Breast epithelium (tissue), 4 donors: ENCODE results near the gene CCDC167. TPM values are rescaled to one million over a fixed set of nuclear protein-coding genes. Genes with fewer than 3 reads are reported as not detected.

ENCODE experiments used
- DNase-seq, 2 donors: peaks; one replicate each; pipeline ENCODE4 v3.0.0-alpha.2; 2019; ENCODE audit warnings: low spot score in 2 of 2
- H3K27ac ChIP-seq, 2 donors: fragments of 200-600 bp; sonication (generic) in 1 of 2; one replicate each; pipeline ENCODE4 v1.5.1; 2016 to 2019; ENCODE audit warnings: mild to moderate bottlenecking in 1 of 2
- H3K27me3 ChIP-seq, 2 donors: fragments of 200-600 bp; sonication (generic) in 1 of 2; one replicate each; pipeline versions ENCODE4 v1.5.1 to v1.6.0; 2017 to 2019; ENCODE audit warnings: control low read depth in 1 of 2, mild to moderate bottlenecking in 1 of 2
- H3K36me3 ChIP-seq: fragments of 200-600 bp; one replicate; pipeline ENCODE4 v1.5.1; 2019
- H3K4me1 ChIP-seq, 2 donors: fragments of 200-600 bp; sonication (generic); one replicate each; pipeline ENCODE4 v1.5.1; 2016 to 2019; ENCODE audit warnings: control low read depth in 1 of 2
- H3K4me3 ChIP-seq, 3 donors: fragments of 200-600 bp; sonication (generic); 1 replicate in 2 of 3; 2 replicates in 1 of 3; pipeline ENCODE4 v1.5.1; 2016 to 2019; ENCODE audit warnings: mild to moderate bottlenecking in 3 of 3, moderate library complexity in 2 of 3
- H3K9me3 ChIP-seq, 2 donors: fragments of 200-600 bp; sonication (generic) in 1 of 2; one replicate each; pipeline ENCODE4 v1.5.1; 2016 to 2019; ENCODE audit warnings: control low read depth in 1 of 2
- CTCF ChIP-seq, 3 donors: fragments of 450-650 bp; IDR thresholded peaks; one replicate each; pipeline ENCODE4 v1.5.1; 2016 to 2017; ENCODE audit warnings: antibody characterized with exemption in 3 of 3, mild to moderate bottlenecking in 3 of 3, moderate library complexity in 3 of 3
- POLR2A ChIP-seq: fragments of 450-650 bp; IDR thresholded peaks from one replicate; pipeline ENCODE4 v1.6.1; 2016; ENCODE audit warnings: antibody characterized with exemption, mild to moderate bottlenecking, moderate library complexity
- POLR2AphosphoS5 ChIP-seq, 3 donors: sonication (generic); formaldehyde crosslinking; IDR thresholded peaks; one replicate each; pipeline ENCODE4 v1.6.1; 2017; ENCODE audit warnings: antibody characterized with exemption in 3 of 3
- intact Hi-C: fragments of 100-400 bp; cut with DNase I; formaldehyde crosslinking; loops from one replicate; pipeline ENCODE4 v1.15.1; 2023; ENCODE audit warnings: low total_unique reads
- total RNA-seq, 3 donors: library from RNA; depleted of rRNA; stranded (reverse); fragments of >200 nt; gene quantifications; one replicate each; pipeline ENCODE4 v1.1.0, GENCODE V29; 2016

The CCDC167 gene
- total RNA-seq, 3 donors from 2014 or later = 14.1 to 39.3 (median 14.8) TPM

GRCh38 chr6:37492236-37492972 is 7.3 kb downstream of the CCDC167 start:
- H3K36me3 ChIP-seq = no peaks in the 10 kb centered on the region
- no peaks in the 10 kb centered on the region for H3K4me1 ChIP-seq
- H3K27ac ChIP-seq = no peak overlapping the region
- no peaks in the 10 kb centered on the region for H3K27me3 ChIP-seq
- no peak overlapping the region for H3K4me3 ChIP-seq
- DNase-seq = no peak
- no peak for TF ChIP-seq POLR2AphosphoS5 (IDR thresholded peaks at IDR 0.05)
- no peak for TF ChIP-seq CTCF (IDR thresholded peaks at IDR 0.05)
- TF ChIP-seq POLR2A = no peak
- intact Hi-C loops = no loop called here
- H3K9me3 ChIP-seq = no peaks in the 10 kb centered on the region

GRCh38 chr6:37491830-37492208 is 7.9 kb downstream of the CCDC167 start:
- TF ChIP-seq POLR2A (no peak), CTCF (IDR thresholded peaks at IDR 0.05) (no peak), POLR2AphosphoS5 (IDR thresholded peaks at IDR 0.05) (no peak)
- no peaks in the 10 kb centered on the region for H3K4me1 ChIP-seq
- no peak overlapping the region for H3K4me3 ChIP-seq
- H3K9me3 ChIP-seq = no peaks in the 10 kb centered on the region
- H3K36me3 ChIP-seq = no peaks in the 10 kb centered on the region
- intact Hi-C loops = no loop called here
- H3K27ac ChIP-seq = no peak overlapping the region
- DNase-seq = no peak
- no peaks in the 10 kb centered on the region for H3K27me3 ChIP-seq

GRCh38 chr6:37491171-37491829 is 8.4 kb downstream of the CCDC167 start:
- Histone ChIP-seq H3K27me3 (no peaks in the 10 kb centered on the region), H3K4me3 (no peak overlapping the region), H3K9me3 (no peaks in the 10 kb centered on the region), H3K36me3 (no peaks in the 10 kb centered on the region), H3K27ac (no peak overlapping the region), H3K4me1 (no peaks in the 10 kb centered on the region)
- TF ChIP-seq POLR2AphosphoS5 (IDR thresholded peaks at IDR 0.05) (no peak), CTCF (IDR thresholded peaks at IDR 0.05) (no peak), POLR2A (no peak)
- intact Hi-C loops = no loop called here
- DNase-seq = no peak

GRCh38 chr6:37490536-37491170 is 9.0 kb downstream of the CCDC167 start:
- no peaks in the 10 kb centered on the region for H3K9me3 ChIP-seq
- no peak overlapping the region for H3K4me3 ChIP-seq
- TF ChIP-seq POLR2A (no peak), CTCF (IDR thresholded peaks at IDR 0.05) (no peak), POLR2AphosphoS5 (IDR thresholded peaks at IDR 0.05) (no peak)
- intact Hi-C loops = no loop called here
- H3K27me3 ChIP-seq = no peaks in the 10 kb centered on the region
- no peaks in the 10 kb centered on the region for H3K4me1 ChIP-seq
- no peak for DNase-seq
- no peak overlapping the region for H3K27ac ChIP-seq
- H3K36me3 ChIP-seq = no peaks in the 10 kb centered on the region

- H3K4me1 ChIP-seq = no peaks in the 10 kb centered on the region
- no peaks in the 10 kb centered on the region for H3K36me3 ChIP-seq
- no peak for DNase-seq
- no peak overlapping the region for H3K4me3 ChIP-seq
- no peaks in the 10 kb centered on the region for H3K9me3 ChIP-seq
- no peak overlapping the region for H3K27ac ChIP-seq
- TF ChIP-seq POLR2AphosphoS5 (IDR thresholded peaks at IDR 0.05) = no peak
- no peak for TF ChIP-seq CTCF (IDR thresholded peaks at IDR 0.05)
- TF ChIP-seq POLR2A = no peak
- H3K27me3 ChIP-seq = no peaks in the 10 kb centered on the region
- intact Hi-C loops = no loop called here
Observed at GRCh38 chr6:37489697-37490336, 9.9 kb downstream of the CCDC167 start.
